HG03108 (cell line): ENCODE measurements around the gene TAS2R16.
"Not testable (repeated sequence)": the region's sequence is repeated elsewhere in the genome, so short reads cannot be mapped to it uniquely, and the experiment has no call there.

Source experiments
- ATAC-seq: cut with Tn5 transposase; IDR thresholded peaks from one replicate; pipeline ENCODE4 v1.9.1; 2021; ENCODE audit warnings: moderate library complexity; ENCODE audit not compliant: unreplicated experiment

The TAS2R16 gene

GRCh38 chr7:122974229-122974628, 21.3 kb downstream of the TAS2R16 start:
- ATAC-seq, result no peak

DNA sequence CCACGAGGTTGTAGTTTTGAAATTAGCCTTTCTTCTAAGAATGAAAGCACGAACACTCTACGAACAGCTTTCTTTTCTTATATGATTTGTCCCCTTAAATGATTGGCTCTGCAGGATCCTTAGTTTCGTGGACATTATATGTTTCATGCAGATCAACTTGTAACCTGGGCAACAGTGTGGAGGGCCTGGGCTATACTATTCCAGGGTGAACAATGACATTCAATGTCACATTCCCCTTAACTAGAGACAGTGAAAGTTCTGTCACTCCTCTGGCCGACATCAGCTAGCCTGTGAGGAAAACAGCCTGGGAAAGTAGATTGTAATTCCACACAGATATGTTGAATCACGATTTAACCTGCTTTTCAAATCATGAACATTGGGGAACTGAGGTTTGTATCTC, 23.4 kb downstream of the TAS2R16 start:
- ATAC-seq, result no peak

DNA sequence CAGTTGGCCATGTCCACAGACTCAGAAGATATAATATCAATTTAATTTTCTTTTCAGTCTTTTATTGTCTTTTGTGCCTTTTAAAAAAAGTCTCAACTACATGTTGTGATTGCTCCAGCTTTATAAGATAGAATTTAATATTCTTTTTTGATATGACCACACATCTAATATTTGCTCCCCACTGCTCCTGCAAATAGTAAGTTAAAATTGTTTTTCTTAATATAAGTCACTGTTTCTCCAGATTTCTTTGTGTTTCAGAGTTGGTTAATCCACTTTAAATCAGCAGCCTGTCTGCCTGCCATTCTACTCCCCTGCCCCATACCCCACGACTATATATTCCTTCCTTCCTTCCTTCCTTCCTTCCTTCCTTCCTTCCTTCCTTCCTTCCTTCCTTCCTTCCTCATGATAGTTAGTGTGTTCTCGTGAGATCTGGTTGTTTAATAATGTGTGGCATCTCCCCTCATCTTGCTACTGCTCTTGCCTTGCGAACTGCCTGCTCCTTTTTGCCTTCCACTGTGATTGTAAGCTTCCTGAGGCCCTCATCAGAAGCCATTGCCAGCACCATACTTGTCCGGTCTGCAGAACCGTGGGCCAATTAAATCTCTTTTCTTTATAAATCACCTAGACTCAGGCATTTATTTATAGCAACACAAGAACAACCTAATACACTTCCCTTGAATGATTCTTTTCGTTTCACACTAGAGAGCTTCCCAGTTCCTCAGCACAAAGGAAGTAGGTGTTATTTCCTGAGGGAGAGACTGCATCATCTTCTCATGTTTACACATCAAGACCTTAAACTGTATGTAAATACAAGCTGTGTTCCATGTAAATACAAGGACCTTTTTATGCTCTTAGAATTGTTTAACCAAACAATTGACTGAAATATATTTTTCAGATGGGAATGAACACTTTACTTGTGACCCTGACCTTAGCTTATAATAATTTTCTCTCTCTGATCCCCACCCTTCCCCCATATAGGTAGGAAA, 24.5 kb downstream of the TAS2R16 start:
- no peak for ATAC-seq

DNA sequence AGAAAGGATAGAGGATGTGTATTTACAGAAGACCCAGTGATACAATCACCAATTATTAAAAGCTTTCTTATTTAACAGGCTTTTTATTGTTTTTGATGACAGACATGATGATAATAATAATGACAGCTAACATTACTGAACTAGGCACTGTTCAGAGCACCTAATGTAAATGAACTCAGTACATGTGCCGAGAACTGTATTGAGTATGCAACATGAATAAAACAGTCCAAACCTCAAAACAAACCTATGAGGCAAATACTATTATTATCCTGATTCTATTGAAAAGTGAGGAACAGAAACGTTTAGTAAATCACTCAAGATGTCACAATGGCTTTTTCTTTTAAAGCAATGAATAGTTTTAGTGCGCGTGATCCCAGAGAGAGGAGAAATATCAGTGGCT, 27.1 kb downstream of the TAS2R16 start:
- ATAC-seq, result no peak

GRCh38 chr7:122965306-122965705, 30.2 kb downstream of the TAS2R16 start:
- ATAC-seq, result no peak

DNA sequence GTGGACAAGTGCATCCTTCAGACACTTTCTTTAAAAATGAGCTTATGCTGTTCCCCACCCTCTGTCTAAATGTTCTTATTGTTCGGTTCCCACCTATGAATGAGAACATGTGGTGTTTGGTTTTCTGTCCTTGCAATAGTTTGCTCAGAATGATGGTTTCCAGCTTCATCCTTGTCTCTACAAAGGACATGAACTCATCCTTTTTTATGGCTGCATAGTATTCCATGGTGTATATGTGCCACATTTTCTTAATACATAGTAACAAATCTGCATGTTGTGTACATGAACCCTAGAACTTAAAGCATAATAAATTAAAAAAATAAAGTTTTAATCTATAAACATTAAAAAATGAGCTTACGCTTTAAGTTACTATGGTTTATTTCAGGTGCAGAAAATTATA, 41.8 kb downstream of the TAS2R16 start:
- not testable (repeated sequence) for ATAC-seq

GRCh38 chr7:122951006-122951405, 44.5 kb downstream of the TAS2R16 start:
- no peak for ATAC-seq

GRCh38 chr7:122949186-122949585, 46.3 kb downstream of the TAS2R16 start:
- ATAC-seq, result no peak
